ENCODE results near the gene ASRGL1. TPM values are rescaled to one million over a fixed set of nuclear protein-coding genes. Genes with fewer than 3 reads are reported as not detected.

Gene ASRGL1
- total RNA-seq, 1 experiment from 2014 or later = 31.1 TPM

GRCh38 chr11:62421996-62422395, 84.7 kb downstream of the ASRGL1 start:
- Histone ChIP-seq H3K56ac (ENCODE audit: insufficient read length, low read depth, low read length) (no peak overlapping the region), H3T11ph (ENCODE audit: low read length) (no peak overlapping the region), H3K23ac (ENCODE audit: insufficient read length, low read depth, low read length) (no peak overlapping the region), H3K4me1 (ENCODE audit: insufficient read depth, low read length) (0 out of 2 replicates have a peak, but pooled peaks cover 3% of the 10 kb centered on the region), H4K5ac (ENCODE audit: insufficient read length, low read depth, low read length) (no peak overlapping the region), H4K91ac (ENCODE audit: insufficient read length, low read depth, low read length) (no peak overlapping the region), H3K4me2 (ENCODE audit: insufficient read depth, insufficient read length, low read length) (no peak overlapping the region), H3K18ac (ENCODE audit: insufficient read length, low read depth, low read length) (no peak overlapping the region), H2BK120ac (ENCODE audit: low read depth, low read length, poor library complexity, severe bottlenecking) (no peak overlapping the region), H3K14ac (ENCODE audit: insufficient read depth, low read length) (no peak overlapping the region), H2BK20ac (ENCODE audit: low read depth, low read length, poor library complexity, severe bottlenecking) (no peak overlapping the region), H3K79me1 (ENCODE audit: insufficient read depth, low read depth, low read length, poor library complexity, severe bottlenecking) (no peaks in the 10 kb centered on the region), H4K8ac (replicated peaks; ENCODE audit: insufficient read length, low read depth, low read length) (no peak overlapping the region), H3K23me2 (ENCODE audit: insufficient read length, low read depth, low read length, poor library complexity, severe bottlenecking) (no peaks in the 10 kb centered on the region), H4K20me1 (ENCODE audit: control insufficient read depth, insufficient read depth, insufficient read length) (no peaks in the 10 kb centered on the region), H2AK5ac (ENCODE audit: insufficient read length, low read length) (no peak overlapping the region), H2BK12ac (ENCODE audit: insufficient read length, low read depth, low read length) (no peak overlapping the region), H2AFZ (ENCODE audit: low read length) (no peak overlapping the region), H3K9ac (ENCODE audit: extremely low read depth, insufficient read length, low read length) (no peak overlapping the region), H3K27me3 (ENCODE audit: insufficient read depth, low read length) (peaks cover 2% of the 10 kb centered on the region; the same call in 1 of the 2 replicates), H2BK5ac (ENCODE audit: insufficient read length, low read length) (no peak overlapping the region), H3K4ac (ENCODE audit: low read depth, low read length) (no peak overlapping the region), H3K27ac (ENCODE audit: insufficient read length, low read depth, low read length) (no peak overlapping the region), H2BK15ac (ENCODE audit: low read depth, low read length) (no peak overlapping the region), H3K79me2 (ENCODE audit: insufficient read depth, low read length) (no peaks in the 10 kb centered on the region), H3K9me3 (ENCODE audit: control insufficient read depth, low read depth, low read length) (no peaks in the 10 kb centered on the region)
- DNase-seq = no peak
- Mint-ChIP-seq H3K4me3 (no peak overlapping the region), H3K27me3 (ENCODE audit: low read depth) (peaks cover 70% of the 10 kb centered on the region), H3K4me1 (peaks cover 17 to 25% of the 10 kb centered on the region in 2 experiments), H3K9me3 (no peaks in the 10 kb centered on the region), H3K27ac (no peak overlapping the region; a peak in 1 of 7 replicates), H3K36me3 (ENCODE audit: insufficient read depth in 1 of 3, low read depth in 3 of 3) (no peaks in the 10 kb centered on the region)
- TF ChIP-seq, protein P1, sequence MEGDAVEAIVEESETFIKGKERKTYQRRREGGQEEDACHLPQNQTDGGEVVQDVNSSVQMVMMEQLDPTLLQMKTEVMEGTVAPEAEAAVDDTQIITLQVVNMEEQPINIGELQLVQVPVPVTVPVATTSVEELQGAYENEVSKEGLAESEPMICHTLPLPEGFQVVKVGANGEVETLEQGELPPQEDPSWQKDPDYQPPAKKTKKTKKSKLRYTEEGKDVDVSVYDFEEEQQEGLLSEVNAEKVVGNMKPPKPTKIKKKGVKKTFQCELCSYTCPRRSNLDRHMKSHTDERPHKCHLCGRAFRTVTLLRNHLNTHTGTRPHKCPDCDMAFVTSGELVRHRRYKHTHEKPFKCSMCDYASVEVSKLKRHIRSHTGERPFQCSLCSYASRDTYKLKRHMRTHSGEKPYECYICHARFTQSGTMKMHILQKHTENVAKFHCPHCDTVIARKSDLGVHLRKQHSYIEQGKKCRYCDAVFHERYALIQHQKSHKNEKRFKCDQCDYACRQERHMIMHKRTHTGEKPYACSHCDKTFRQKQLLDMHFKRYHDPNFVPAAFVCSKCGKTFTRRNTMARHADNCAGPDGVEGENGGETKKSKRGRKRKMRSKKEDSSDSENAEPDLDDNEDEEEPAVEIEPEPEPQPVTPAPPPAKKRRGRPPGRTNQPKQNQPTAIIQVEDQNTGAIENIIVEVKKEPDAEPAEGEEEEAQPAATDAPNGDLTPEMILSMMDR (conservative IDR thresholded peaks at IDR 0.05) = no peak
- WGBS (ENCODE audit: extremely low coverage, insufficient read length, low lambda C conversion rate) = no CpG with 5 or more reads among the region's 7 CpGs
